ENCODE measurements around the gene CMBL. TPM values are rescaled to one million over a fixed set of nuclear protein-coding genes. Genes with fewer than 3 reads are reported as not detected.

The CMBL gene
- total RNA-seq, 2 experiments from 2014 or later: 0.13 TPM; not detected in 1

- H3K36me3 ChIP-seq (ENCODE audit: insufficient read depth, low read length): no peaks in the 10 kb centered on the region
- H3K4me3 ChIP-seq (ENCODE audit: low read depth, low read length, poor library complexity, severe bottlenecking): no peak overlapping the region
- H2AFZ ChIP-seq (ENCODE audit: low read length): no peak overlapping the region
- H3K4me1 ChIP-seq (ENCODE audit: insufficient read depth, low read length, poor library complexity, severe bottlenecking): peaks cover 8% of the 10 kb centered on the region
- H4K20me1 ChIP-seq (ENCODE audit: insufficient read depth, low read length): no peaks in the 10 kb centered on the region
- CTCF ChIA-PET (ENCODE audit: unreplicated experiment): no interaction called here
- TF ChIP-seq, protein P1, sequence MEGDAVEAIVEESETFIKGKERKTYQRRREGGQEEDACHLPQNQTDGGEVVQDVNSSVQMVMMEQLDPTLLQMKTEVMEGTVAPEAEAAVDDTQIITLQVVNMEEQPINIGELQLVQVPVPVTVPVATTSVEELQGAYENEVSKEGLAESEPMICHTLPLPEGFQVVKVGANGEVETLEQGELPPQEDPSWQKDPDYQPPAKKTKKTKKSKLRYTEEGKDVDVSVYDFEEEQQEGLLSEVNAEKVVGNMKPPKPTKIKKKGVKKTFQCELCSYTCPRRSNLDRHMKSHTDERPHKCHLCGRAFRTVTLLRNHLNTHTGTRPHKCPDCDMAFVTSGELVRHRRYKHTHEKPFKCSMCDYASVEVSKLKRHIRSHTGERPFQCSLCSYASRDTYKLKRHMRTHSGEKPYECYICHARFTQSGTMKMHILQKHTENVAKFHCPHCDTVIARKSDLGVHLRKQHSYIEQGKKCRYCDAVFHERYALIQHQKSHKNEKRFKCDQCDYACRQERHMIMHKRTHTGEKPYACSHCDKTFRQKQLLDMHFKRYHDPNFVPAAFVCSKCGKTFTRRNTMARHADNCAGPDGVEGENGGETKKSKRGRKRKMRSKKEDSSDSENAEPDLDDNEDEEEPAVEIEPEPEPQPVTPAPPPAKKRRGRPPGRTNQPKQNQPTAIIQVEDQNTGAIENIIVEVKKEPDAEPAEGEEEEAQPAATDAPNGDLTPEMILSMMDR (conservative IDR thresholded peaks at IDR 0.05; ENCODE audit: low read length): no peak
- no peak for TF ChIP-seq EZH2phosphoT487 (IDR thresholded peaks at IDR 0.05; ENCODE audit: borderline replicate concordance, low read depth, low read length)
- POLR2A ChIA-PET: no interaction called here
- DNase-seq (ENCODE audit: low spot score): no peak
- H3K9me3 ChIP-seq (ENCODE audit: low read length): no peaks in the 10 kb centered on the region
- H3K9me2 ChIP-seq (ENCODE audit: insufficient read depth, low read length): no peaks in the 10 kb centered on the region
- no TSS peak for BruUV-seq (replicated peaks)
- H3K4me2 ChIP-seq (ENCODE audit: low read length): no peak overlapping the region
- no peak overlapping the region for H3K27ac ChIP-seq (ENCODE audit: low read depth, low read length, poor library complexity, severe bottlenecking)
- H3K79me2 ChIP-seq (ENCODE audit: insufficient read depth, low read depth, low read length): no peaks in the 10 kb centered on the region
- intact Hi-C loops (cut with micrococcal nuclease; ENCODE audit: unreplicated experiment): loop anchor here (5.0 to 10.0 kb wide), 2 partner anchors 167 to 285 kb away; partner anchors contain the start of gene ANKRD33B
These were observed 27.6 kb downstream of the CMBL start for GRCh38 chr5:10279925-10280720.

- intact Hi-C loops (cut with micrococcal nuclease; ENCODE audit: unreplicated experiment): no loop called here
- no TSS peak for BruUV-seq (replicated peaks)
- H3K9me2 ChIP-seq (ENCODE audit: insufficient read depth, low read length): no peaks in the 10 kb centered on the region
- H3K4me1 ChIP-seq (ENCODE audit: insufficient read depth, low read length, poor library complexity, severe bottlenecking): peaks cover 3% of the 10 kb centered on the region
- ChIA-PET CTCF (ENCODE audit: unreplicated experiment) (no interaction called here), POLR2A (interaction anchor here (1.8 kb wide), 1 partner anchor 88 kb away, joined by 8 read pairs; no protein-coding TSS in a partner anchor)
- H3K9me3 ChIP-seq (ENCODE audit: low read length): no peaks in the 10 kb centered on the region
- H3K4me2 ChIP-seq (ENCODE audit: low read length): no peak overlapping the region
- H4K20me1 ChIP-seq (ENCODE audit: insufficient read depth, low read length): no peaks in the 10 kb centered on the region
- H3K27ac ChIP-seq (ENCODE audit: low read depth, low read length, poor library complexity, severe bottlenecking): no peak overlapping the region
- H3K79me2 ChIP-seq (ENCODE audit: insufficient read depth, low read depth, low read length): no peaks in the 10 kb centered on the region
- no peak overlapping the region for H3K4me3 ChIP-seq (ENCODE audit: low read depth, low read length, poor library complexity, severe bottlenecking)
- H2AFZ ChIP-seq (ENCODE audit: low read length): no peak overlapping the region
- H3K36me3 ChIP-seq (ENCODE audit: insufficient read depth, low read length): no peaks in the 10 kb centered on the region
- TF ChIP-seq, protein P1 (conservative IDR thresholded peaks at IDR 0.05; ENCODE audit: low read length): no peak
- no peak for TF ChIP-seq EZH2phosphoT487 (IDR thresholded peaks at IDR 0.05; ENCODE audit: borderline replicate concordance, low read depth, low read length)
- no peak for DNase-seq (ENCODE audit: low spot score)
These were observed 28.4 kb downstream of the CMBL start for GRCh38 chr5:10279328-10279727.

- H3K4me1 ChIP-seq (ENCODE audit: insufficient read depth, low read length, poor library complexity, severe bottlenecking): no peaks in the 10 kb centered on the region
- no peak overlapping the region for H3K4me2 ChIP-seq (ENCODE audit: low read length)
- DNase-seq (ENCODE audit: low spot score): no peak
- ChIA-PET CTCF (ENCODE audit: unreplicated experiment) (no interaction called here), POLR2A (interaction anchor here (1.8 kb wide), 1 partner anchor 89 kb away, joined by 8 read pairs; no protein-coding TSS in a partner anchor)
- no peak overlapping the region for H2AFZ ChIP-seq (ENCODE audit: low read length)
- H3K27ac ChIP-seq (ENCODE audit: low read depth, low read length, poor library complexity, severe bottlenecking): no peak overlapping the region
- no peaks in the 10 kb centered on the region for H3K36me3 ChIP-seq (ENCODE audit: insufficient read depth, low read length)
- no TSS peak for BruUV-seq (replicated peaks)
- H3K9me2 ChIP-seq (ENCODE audit: insufficient read depth, low read length): no peaks in the 10 kb centered on the region
- H3K79me2 ChIP-seq (ENCODE audit: insufficient read depth, low read depth, low read length): no peaks in the 10 kb centered on the region
- intact Hi-C loops (cut with micrococcal nuclease; ENCODE audit: unreplicated experiment): no loop called here
- H3K4me3 ChIP-seq (ENCODE audit: low read depth, low read length, poor library complexity, severe bottlenecking): no peak overlapping the region
- TF ChIP-seq EZH2phosphoT487 (IDR thresholded peaks at IDR 0.05; ENCODE audit: borderline replicate concordance, low read depth, low read length): no peak
- TF ChIP-seq, protein P1 (conservative IDR thresholded peaks at IDR 0.05; ENCODE audit: low read length): no peak
- H3K9me3 ChIP-seq (ENCODE audit: low read length): no peaks in the 10 kb centered on the region
- no peaks in the 10 kb centered on the region for H4K20me1 ChIP-seq (ENCODE audit: insufficient read depth, low read length)
These were observed 28.9 kb downstream of the CMBL start for GRCh38 chr5:10278658-10279279.
